IPS-18c (cell line): ENCODE data around the gene LPGAT1.

Source experiments
- H3K4me3 ChIP-seq: 2 replicates; pipeline ENCODE4 v1.7.0; 2013; ENCODE audit warnings: low read depth, mild to moderate bottlenecking, low read length, moderate library complexity; ENCODE audit not compliant: insufficient read depth
- H3K9me3 ChIP-seq: one replicate; pipeline ENCODE4 v1.6.1; 2013; ENCODE audit warnings: mild to moderate bottlenecking, low read length, moderate library complexity; ENCODE audit not compliant: control insufficient read depth, insufficient read depth

LPGAT1 gene

DNA sequence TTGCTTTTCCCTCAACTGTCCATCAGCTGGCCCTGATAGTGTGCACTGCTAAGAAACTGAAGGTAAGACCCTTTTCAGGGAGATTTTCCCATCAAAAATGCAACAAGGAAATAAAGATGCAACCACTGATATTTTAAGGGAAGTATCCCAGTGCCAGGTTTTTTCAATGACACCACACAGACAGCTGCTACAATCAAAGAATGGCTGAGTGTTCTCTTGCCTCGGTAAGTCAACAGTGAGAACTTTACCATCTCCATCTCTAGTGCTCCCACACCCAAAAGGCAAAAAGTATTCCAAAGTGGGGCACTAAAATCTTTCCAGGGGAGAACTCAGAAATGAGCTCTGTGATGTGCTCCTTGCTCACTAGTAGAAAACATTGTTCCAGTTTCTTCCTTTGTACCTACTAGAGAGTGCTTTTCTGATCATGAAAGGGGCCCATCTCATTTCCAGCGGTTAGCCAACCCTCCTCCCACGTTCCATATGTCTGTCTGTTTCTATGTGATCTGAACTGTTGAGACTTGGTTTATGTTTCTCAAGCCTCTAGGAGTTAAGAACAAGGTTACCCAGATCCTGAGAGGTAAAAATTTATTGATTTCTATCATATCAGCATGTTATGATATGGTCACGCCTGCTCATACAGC lies 87.6 kb downstream of the LPGAT1 start:
- H3K9me3 ChIP-seq, result no peaks in the 10 kb centered on the region
- no peak overlapping the region for H3K4me3 ChIP-seq

GRCh38 chr1:211742272-211742671 lies 88.3 kb downstream of the LPGAT1 start:
- Histone ChIP-seq H3K4me3 (no peak overlapping the region), H3K9me3 (no peaks in the 10 kb centered on the region)

DNA sequence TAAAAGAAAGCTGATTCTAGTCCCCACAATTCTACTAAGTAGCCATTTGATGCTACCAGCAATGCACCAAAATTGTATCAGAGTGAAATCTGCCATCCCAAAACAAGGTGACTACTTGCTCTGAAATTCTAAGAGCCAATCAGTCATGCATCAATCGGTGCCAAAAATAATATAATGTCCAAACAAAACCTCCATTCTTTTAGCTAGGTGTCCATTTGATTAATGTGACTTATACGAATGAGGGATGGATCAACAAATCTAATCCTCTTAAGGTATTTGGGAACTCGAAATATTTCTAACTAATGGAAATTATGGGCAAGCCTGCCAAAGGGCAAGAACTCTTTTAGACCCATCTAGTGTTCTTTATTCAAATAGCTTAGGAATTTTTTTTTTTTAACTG lies 88.8 kb downstream of the LPGAT1 start:
- Histone ChIP-seq H3K9me3 (peaks cover 2% of the 10 kb centered on the region), H3K4me3 (no peak overlapping the region)

DNA sequence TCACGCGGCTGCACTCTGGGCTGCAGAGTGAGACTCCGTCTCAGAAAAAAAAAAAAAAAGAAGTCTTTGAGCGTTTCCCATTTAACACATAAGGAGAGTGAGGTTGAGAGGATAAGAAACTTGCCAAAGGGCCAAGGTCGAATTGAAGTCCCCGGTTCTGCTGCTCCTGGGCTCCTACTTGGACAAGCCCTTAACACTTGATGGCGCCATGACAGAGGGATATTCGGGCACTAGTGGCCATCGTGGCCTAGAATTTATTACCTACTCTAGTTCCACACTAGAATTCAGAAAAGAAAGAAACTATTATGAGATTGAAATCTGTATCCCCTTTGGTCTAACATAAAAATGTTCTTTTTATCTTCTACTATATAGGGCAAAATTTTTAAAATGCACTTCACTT lies 89.4 kb downstream of the LPGAT1 start:
- H3K9me3 ChIP-seq, result peaks cover 2% of the 10 kb centered on the region
- H3K4me3 ChIP-seq, result no peak overlapping the region

GRCh38 chr1:211739671-211740411 lies 90.7 kb downstream of the LPGAT1 start:
- H3K4me3 ChIP-seq, result no peak overlapping the region
- peaks cover 2% of the 10 kb centered on the region for H3K9me3 ChIP-seq

DNA sequence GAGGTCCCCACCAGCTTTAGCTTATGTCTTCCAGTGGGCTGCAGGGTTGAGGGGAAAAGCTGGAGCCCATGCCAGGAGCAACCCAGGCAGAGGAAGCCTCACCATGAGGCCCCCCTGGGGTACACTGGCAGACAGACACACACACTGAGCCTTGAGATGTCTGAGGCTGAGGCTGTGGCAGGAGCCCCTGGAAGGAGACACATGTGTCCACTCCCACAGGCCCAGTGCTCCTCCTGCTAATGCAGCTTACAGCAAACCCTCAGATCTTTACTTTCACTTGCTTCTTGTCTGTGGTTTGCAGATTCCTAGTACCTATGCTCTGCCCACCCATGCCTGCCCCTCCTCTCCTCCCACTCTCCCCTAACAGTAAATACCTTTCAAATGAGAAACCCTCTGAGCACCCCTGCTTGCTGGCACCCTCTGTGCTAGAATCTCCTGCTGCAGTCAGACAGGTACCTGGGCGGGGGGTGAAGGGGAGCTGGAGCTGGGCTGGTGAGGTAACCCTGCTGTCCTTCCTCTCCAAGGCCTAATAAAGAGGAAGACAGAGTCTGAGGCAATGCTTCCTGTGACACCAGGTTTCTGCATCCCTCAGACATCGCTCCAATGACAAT lies 91.8 kb downstream of the LPGAT1 start:
- Histone ChIP-seq H3K9me3 (peaks cover 2% of the 10 kb centered on the region), H3K4me3 (no peak overlapping the region)

GRCh38 chr1:211738096-211738690 lies 92.4 kb downstream of the LPGAT1 start:
- Histone ChIP-seq H3K4me3 (no peak overlapping the region), H3K9me3 (peaks cover 2% of the 10 kb centered on the region)

DNA sequence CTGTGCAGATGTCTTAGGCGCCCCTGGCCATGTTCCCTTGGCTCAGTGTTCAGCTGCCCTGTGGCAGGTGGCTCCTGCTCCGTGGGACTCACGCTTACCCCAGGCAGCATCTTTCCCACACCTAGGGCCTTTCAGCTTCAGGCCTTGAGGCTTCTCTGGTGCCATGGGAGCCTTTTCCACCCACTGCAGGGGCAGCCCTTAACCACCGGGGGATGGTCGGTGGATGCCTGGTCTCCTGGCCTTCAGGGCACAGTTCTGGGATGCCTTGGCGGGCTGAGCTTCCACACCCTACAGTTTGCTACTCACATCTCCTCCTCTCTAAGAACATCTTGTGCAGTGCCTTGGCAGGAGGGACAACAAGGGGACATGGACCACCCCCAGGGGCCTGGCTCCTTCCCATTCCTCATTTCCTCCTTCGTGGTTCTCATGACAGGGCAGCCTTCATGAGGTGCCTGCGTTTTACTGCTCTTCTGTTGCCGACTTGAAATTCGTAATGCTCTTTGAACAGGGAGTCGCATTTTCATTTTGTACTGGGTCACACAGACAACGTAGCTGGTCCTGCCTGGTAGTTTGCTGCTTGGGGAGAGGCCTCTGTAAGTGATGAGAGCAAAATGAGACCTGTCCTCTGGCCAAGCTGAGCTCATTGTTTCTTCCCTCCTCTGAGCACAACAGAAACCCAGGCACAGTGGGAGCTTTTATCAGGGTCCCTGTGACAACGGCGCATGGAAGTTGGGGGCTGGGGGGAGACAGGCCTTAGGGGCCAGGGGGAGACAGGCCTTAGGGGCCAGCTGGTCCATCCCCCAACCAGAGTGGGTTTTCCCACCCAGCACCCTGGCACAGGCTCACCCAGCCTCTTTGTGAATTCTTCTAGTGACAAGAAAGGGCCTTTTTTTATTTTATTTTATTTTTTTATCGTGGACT lies 93.2 kb downstream of the LPGAT1 start:
- peaks cover 2% of the 10 kb centered on the region for H3K9me3 ChIP-seq
- no peak overlapping the region for H3K4me3 ChIP-seq

- H3K9me3 ChIP-seq, result peaks cover 2% of the 10 kb centered on the region
Observed at GRCh38 chr1:211736351-211736915, 94.1 kb downstream of the LPGAT1 start.

DNA sequence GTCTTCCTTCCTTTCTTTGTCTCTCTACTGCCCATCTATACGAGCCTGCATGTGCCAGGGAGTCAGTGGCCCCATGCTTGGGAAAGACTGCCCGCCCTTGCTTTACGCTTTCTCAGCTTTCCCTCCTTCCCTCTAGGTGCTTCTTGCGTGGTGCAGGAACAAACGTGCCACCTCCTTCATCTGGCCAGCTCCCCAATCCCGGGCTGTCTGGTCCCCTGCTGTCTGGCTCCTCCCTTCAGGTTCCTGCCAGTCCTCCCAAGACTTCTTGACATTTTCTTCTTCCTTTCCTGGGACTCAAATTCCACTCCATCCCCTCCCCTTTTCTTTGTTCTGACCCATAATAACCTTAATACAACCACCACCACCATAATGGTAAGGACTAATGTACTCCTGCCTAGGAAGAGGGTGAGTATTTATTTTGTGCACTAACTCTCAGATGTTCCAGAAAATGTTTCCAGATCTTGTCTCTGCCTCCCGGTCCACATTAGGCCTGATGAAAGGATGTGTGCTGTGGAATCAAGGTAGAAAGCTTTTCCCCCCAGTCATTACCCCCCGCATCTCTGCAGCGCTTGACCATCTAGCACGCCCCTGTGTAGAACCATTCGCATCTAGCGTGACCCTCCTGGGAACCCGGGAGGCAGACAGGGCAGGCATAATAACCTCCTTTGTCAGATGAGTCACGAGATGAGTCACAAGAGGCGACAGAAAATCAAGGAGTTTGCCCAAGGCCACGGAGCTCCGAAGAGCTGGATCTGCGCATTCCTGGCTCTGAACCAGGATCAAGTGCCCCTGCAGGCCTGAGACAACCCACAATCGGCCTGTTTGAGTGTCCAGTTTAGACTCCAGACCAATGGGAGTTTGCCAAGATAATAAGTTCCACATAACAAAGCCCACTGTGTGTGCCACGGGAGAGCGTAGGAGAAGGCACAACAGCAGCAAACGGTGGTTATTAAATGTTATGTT lies 95.1 kb downstream of the LPGAT1 start:
- Histone ChIP-seq H3K9me3 (peaks cover 2% of the 10 kb centered on the region), H3K4me3 (no peak overlapping the region)

More at GRCh38 chr1:211736351-211736915, 94.1 kb downstream of the LPGAT1 start:
- no peak overlapping the region for H3K4me3 ChIP-seq

DNA sequence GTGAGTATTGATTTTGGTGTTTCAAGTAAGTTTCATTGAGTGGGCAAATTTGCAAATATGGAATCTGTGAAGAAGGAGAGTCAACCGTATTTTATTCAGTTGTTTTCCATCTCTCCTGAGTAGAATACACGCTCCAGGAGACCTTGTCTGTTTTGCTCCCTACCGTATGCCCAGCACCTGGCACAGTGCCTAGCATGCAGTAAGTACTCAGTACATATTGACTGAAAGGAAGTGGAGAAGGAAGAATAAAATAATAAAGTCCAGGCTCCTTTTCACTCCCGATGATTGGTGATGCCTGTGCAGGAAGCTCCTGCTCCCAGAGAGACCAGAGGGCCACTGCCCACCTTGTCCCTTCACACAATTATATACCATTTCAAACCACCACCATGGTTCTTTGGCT lies 95.8 kb downstream of the LPGAT1 start:
- Histone ChIP-seq H3K4me3 (no peak overlapping the region), H3K9me3 (peaks cover 2% of the 10 kb centered on the region)

GRCh38 chr1:211734359-211734758 lies 96.2 kb downstream of the LPGAT1 start:
- Histone ChIP-seq H3K4me3 (no peak overlapping the region), H3K9me3 (peaks cover 2% of the 10 kb centered on the region)

GRCh38 chr1:211732293-211732980 lies 98.1 kb downstream of the LPGAT1 start:
- H3K4me3 ChIP-seq, result no peak overlapping the region

DNA sequence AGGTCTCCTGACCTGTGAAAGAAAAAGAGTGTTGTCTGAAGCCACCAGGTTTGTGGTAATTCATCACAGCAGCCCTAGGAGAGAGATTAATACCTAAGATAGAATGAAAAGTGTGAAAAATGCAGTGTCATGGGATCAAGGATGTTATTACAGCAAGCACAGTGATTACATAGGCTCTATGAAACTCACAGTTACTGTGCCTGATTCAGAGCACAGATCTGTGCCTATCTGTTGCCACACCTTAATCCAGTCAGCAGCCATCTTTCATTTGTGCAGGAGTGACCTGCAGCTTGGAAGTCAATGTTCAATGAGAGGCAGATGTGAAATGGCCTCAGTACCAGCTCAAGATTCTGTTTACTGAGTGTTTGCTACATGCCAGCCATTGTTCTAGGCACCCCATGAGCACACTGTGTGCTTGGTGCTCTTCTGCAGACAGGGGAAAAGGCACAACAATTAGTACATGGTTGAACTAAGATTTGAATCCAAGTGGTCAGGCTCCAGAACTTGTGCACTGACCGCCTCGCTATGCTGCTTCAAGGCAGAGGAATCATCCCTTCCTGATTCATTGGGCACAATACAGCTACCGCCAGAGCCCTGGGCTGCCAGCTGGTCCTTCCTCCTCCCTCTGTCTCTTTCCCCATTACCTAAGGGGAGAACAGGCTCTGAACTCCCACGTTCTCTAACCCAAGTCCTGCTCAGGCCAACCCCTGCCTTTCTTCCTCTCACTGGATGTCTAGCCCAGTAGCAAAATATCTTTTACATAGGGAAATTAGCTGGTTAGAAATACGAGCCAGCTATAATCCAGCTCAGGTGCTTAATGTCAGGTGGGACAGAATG lies 98.9 kb downstream of the LPGAT1 start:
- H3K9me3 ChIP-seq, result no peaks in the 10 kb centered on the region
- H3K4me3 ChIP-seq, result no peak overlapping the region

More at GRCh38 chr1:211732293-211732980, 98.1 kb downstream of the LPGAT1 start:
- peaks cover 2% of the 10 kb centered on the region for H3K9me3 ChIP-seq
